ENCODE measurements around the gene MBLAC2. TPM values are rescaled to one million over a fixed set of nuclear protein-coding genes. Genes with fewer than 3 reads are reported as not detected.

MBLAC2 gene
- polyA plus RNA-seq, 1 donor (not counting 4 experiments of a cell fraction or from before 2014, with no cell fraction given) = 4.6 TPM

GRCh38 chr5:90477073-90477472 is 2.5 kb upstream of the MBLAC2 start:
- Histone ChIP-seq H3K4me3 (ENCODE audit: control insufficient read depth in 2 of 3, extremely low read depth in 1 of 3, insufficient read depth in 2 of 3, low read depth in 1 of 3, low read length in 3 of 3) (no peak overlapping the region), H3K9me3 (ENCODE audit: control insufficient read depth, low read depth, low read length) (no peaks in the 10 kb centered on the region), H3K79me2 (ENCODE audit: control insufficient read depth, insufficient read depth, low read length) (peaks cover 31% of the 10 kb centered on the region), H3K36me3 (ENCODE audit: control insufficient read depth in 2 of 2, extremely low read depth in 1 of 2, insufficient read depth in 2 of 2, low read length in 2 of 2) (no peaks in the 10 kb centered on the region), H3K27ac (ENCODE audit: control insufficient read depth, insufficient read depth, low read length) (no peak overlapping the region), H3K9me1 (ENCODE audit: control insufficient read depth, extremely low read depth, insufficient read depth, low read length) (no peaks in the 10 kb centered on the region), H3K27me3 (ENCODE audit: control insufficient read depth, extremely low read depth, insufficient read depth, low read length) (no peaks in the 10 kb centered on the region), H3K9ac (ENCODE audit: control insufficient read depth, extremely low read depth, insufficient read depth, low read length) (no peak overlapping the region), H3K4me1 (ENCODE audit: control insufficient read depth, extremely low read depth, insufficient read depth, low read length) (peaks cover 7% of the 10 kb centered on the region), H4K20me1 (ENCODE audit: control insufficient read depth, extremely low read depth, insufficient read depth, low read length) (no peaks in the 10 kb centered on the region), H3K4me2 (ENCODE audit: control insufficient read depth, extremely low read depth, insufficient read depth, low read depth, low read length) (no peak overlapping the region), H2AFZ (ENCODE audit: control insufficient read depth, low read length) (no peak overlapping the region)
- DNase-seq (ENCODE audit: low read depth, low spot score) (no peak), FAIRE-seq (no peak)
- dilution Hi-C loops (cut with MboI; ENCODE audit: extremely low pct_ligation_motif_present, low sequenced_read_pairs) = no loop called here
- TF ChIP-seq EZH2 (IDR thresholded peaks at IDR 0.05; ENCODE audit: low read length) (no peak), CTCF (optimal IDR thresholded peaks at IDR 0.05 in 1 of 3, IDR thresholded peaks at IDR 0.05 in 1 of 3, conservative IDR thresholded peaks at IDR 0.05 in 1 of 3; ENCODE audit: extremely low read depth in 1 of 3, insufficient read depth in 2 of 3, low read length in 3 of 3) (no peak)

- Histone ChIP-seq H3K79me2 (ENCODE audit: control insufficient read depth, insufficient read depth, low read length) (peaks cover 33% of the 10 kb centered on the region), H3K4me3 (ENCODE audit: control insufficient read depth in 2 of 3, extremely low read depth in 1 of 3, insufficient read depth in 2 of 3, low read depth in 1 of 3, low read length in 3 of 3) (no peak overlapping the region), H3K9me3 (ENCODE audit: control insufficient read depth, low read depth, low read length) (no peaks in the 10 kb centered on the region), H3K27me3 (ENCODE audit: control insufficient read depth, extremely low read depth, insufficient read depth, low read length) (no peaks in the 10 kb centered on the region), H3K4me2 (ENCODE audit: control insufficient read depth, extremely low read depth, insufficient read depth, low read depth, low read length) (peak overlapping the region; percentile 92), H3K36me3 (ENCODE audit: control insufficient read depth in 2 of 2, extremely low read depth in 1 of 2, insufficient read depth in 2 of 2, low read length in 2 of 2) (no peaks in the 10 kb centered on the region), H2AFZ (ENCODE audit: control insufficient read depth, low read length) (no peak overlapping the region), H4K20me1 (ENCODE audit: control insufficient read depth, extremely low read depth, insufficient read depth, low read length) (no peaks in the 10 kb centered on the region), H3K4me1 (ENCODE audit: control insufficient read depth, extremely low read depth, insufficient read depth, low read length) (peaks cover 7% of the 10 kb centered on the region), H3K9me1 (ENCODE audit: control insufficient read depth, extremely low read depth, insufficient read depth, low read length) (no peaks in the 10 kb centered on the region), H3K27ac (ENCODE audit: control insufficient read depth, insufficient read depth, low read length) (no peak overlapping the region), H3K9ac (ENCODE audit: control insufficient read depth, extremely low read depth, insufficient read depth, low read length) (no peak overlapping the region)
- dilution Hi-C loops (cut with MboI; ENCODE audit: extremely low pct_ligation_motif_present, low sequenced_read_pairs) = no loop called here
- FAIRE-seq = no peak
- no peak for TF ChIP-seq CTCF (optimal IDR thresholded peaks at IDR 0.05 in 1 of 3, IDR thresholded peaks at IDR 0.05 in 1 of 3, conservative IDR thresholded peaks at IDR 0.05 in 1 of 3; ENCODE audit: extremely low read depth in 1 of 3, insufficient read depth in 2 of 3, low read length in 3 of 3)
- TF ChIP-seq EZH2 (IDR thresholded peaks at IDR 0.05; ENCODE audit: low read length) = no peak
- DNase-seq (ENCODE audit: low read depth, low spot score) = no peak
Measured at GRCh38 chr5:90476391-90476790, 1.8 kb upstream of the MBLAC2 start.
